GM12874 (cell line): ENCODE measurements around the gene WDFY1.

Experiments
- CTCF ChIP-seq: IDR thresholded peaks from 2 replicates; pipeline ENCODE4 v1.5.1; 2011; ENCODE audit warnings: low read depth, mild to moderate bottlenecking, control low read depth, low read length, moderate library complexity; ENCODE audit not compliant: insufficient read depth

Gene WDFY1

GRCh38 chr2:223877721-223878410 is 67.3 kb downstream of the WDFY1 start:
- TF ChIP-seq CTCF, result no peak

GRCh38 chr2:223873672-223874071 is 71.5 kb downstream of the WDFY1 start:
- TF ChIP-seq CTCF, result no peak

GRCh38 chr2:223870840-223871611 is 74.1 kb downstream of the WDFY1 start:
- TF ChIP-seq CTCF, result no peak

DNA sequence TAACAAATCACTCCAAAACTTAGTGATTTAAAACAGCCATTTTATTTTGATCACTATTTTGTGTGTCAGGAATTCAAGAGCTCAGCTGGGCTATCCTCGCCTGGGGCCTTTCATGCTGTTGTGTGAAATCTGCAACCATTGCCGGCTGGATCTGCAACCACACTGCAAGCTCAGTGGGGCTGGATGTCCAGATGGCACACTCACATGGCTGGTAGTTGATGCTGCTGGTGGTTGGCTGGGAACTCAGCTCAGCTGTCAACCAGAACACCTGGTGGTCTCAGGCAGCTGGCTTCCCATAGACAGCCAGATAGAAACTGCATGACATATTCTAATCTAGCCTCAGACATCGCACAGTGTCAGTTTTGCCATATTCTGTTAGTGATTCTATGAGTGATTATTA is 77.1 kb downstream of the WDFY1 start:
- no peak for TF ChIP-seq CTCF

- no peak for TF ChIP-seq CTCF
These were observed 79.1 kb downstream of the WDFY1 start for GRCh38 chr2:223865907-223866508.

GRCh38 chr2:223865124-223865523 is 80.0 kb downstream of the WDFY1 start:
- TF ChIP-seq CTCF, result no peak

GRCh38 chr2:223863491-223863890 is 81.6 kb downstream of the WDFY1 start:
- TF ChIP-seq CTCF, result no peak
